ENCODE measurements around the gene PDLIM5.

The PDLIM5 gene

GRCh38 chr4:94428884-94429283 is 22.9 kb upstream of the PDLIM5 start:
- DNase-seq (ENCODE audit: low read depth) = no peak

- DNase-seq (ENCODE audit: low read depth) = no peak
Measured at GRCh38 chr4:94430406-94430805, 21.3 kb upstream of the PDLIM5 start.

GRCh38 chr4:94431388-94431787 is 20.4 kb upstream of the PDLIM5 start:
- no peak for DNase-seq (ENCODE audit: low read depth)

GRCh38 chr4:94434505-94434904 is 17.2 kb upstream of the PDLIM5 start:
- DNase-seq (ENCODE audit: low read depth) = no peak

- DNase-seq (ENCODE audit: low read depth) = no peak
Measured at GRCh38 chr4:94435874-94436273, 15.9 kb upstream of the PDLIM5 start.

- DNase-seq (ENCODE audit: low read depth) = no peak
Measured at GRCh38 chr4:94436512-94436911, 15.2 kb upstream of the PDLIM5 start.

GRCh38 chr4:94439606-94440005 is 12.1 kb upstream of the PDLIM5 start:
- DNase-seq (ENCODE audit: low read depth) = no peak

- DNase-seq (ENCODE audit: low read depth) = no peak
Measured at GRCh38 chr4:94441838-94442237, 9.9 kb upstream of the PDLIM5 start.

- no peak for DNase-seq (ENCODE audit: low read depth)
Measured at GRCh38 chr4:94442251-94442650, 9.5 kb upstream of the PDLIM5 start.

GRCh38 chr4:94446386-94446785 is 5.4 kb upstream of the PDLIM5 start:
- DNase-seq (ENCODE audit: low read depth) = no peak

GRCh38 chr4:94447754-94448411 is 3.9 kb upstream of the PDLIM5 start:
- DNase-seq (ENCODE audit: low read depth) = no peak

- no peak for DNase-seq (ENCODE audit: low read depth)
Measured at GRCh38 chr4:94448815-94449375, 2.8 kb upstream of the PDLIM5 start.

GRCh38 chr4:94451051-94451694 is 569 bp upstream of the PDLIM5 start:
- no peak for DNase-seq (ENCODE audit: low read depth)

GRCh38 chr4:94452476-94453371 is 982 bp downstream of the PDLIM5 start:
- no peak for DNase-seq (ENCODE audit: low read depth)

- no peak for DNase-seq (ENCODE audit: low read depth)
Measured at GRCh38 chr4:94453391-94453963, 1.7 kb downstream of the PDLIM5 start.

- DNase-seq (ENCODE audit: low read depth) = no peak
Measured at GRCh38 chr4:94454405-94454804, 2.7 kb downstream of the PDLIM5 start.

GRCh38 chr4:94455081-94455480 is 3.3 kb downstream of the PDLIM5 start:
- no peak for DNase-seq (ENCODE audit: low read depth)

GRCh38 chr4:94457692-94458106 is 6.0 kb downstream of the PDLIM5 start:
- DNase-seq (ENCODE audit: low read depth) = no peak

GRCh38 chr4:94458682-94459081 is 6.9 kb downstream of the PDLIM5 start:
- DNase-seq (ENCODE audit: low read depth) = no peak

GRCh38 chr4:94459462-94460161 is 7.9 kb downstream of the PDLIM5 start:
- DNase-seq (ENCODE audit: low read depth) = no peak

GRCh38 chr4:94461506-94461905 is 9.8 kb downstream of the PDLIM5 start:
- no peak for DNase-seq (ENCODE audit: low read depth)

- no peak for DNase-seq (ENCODE audit: low read depth)
Measured at GRCh38 chr4:94462572-94462971, 10.8 kb downstream of the PDLIM5 start.
